ENCODE measurements around the gene MYOCD. TPM values are rescaled to one million over a fixed set of nuclear protein-coding genes. Genes with fewer than 3 reads are reported as not detected.
A peak's percentile ranks its signal among the peaks of the same experiment; 100 is the strongest.

Gene MYOCD
- total RNA-seq, 1 donor from 2014 or later = 0.04 TPM

DNA sequence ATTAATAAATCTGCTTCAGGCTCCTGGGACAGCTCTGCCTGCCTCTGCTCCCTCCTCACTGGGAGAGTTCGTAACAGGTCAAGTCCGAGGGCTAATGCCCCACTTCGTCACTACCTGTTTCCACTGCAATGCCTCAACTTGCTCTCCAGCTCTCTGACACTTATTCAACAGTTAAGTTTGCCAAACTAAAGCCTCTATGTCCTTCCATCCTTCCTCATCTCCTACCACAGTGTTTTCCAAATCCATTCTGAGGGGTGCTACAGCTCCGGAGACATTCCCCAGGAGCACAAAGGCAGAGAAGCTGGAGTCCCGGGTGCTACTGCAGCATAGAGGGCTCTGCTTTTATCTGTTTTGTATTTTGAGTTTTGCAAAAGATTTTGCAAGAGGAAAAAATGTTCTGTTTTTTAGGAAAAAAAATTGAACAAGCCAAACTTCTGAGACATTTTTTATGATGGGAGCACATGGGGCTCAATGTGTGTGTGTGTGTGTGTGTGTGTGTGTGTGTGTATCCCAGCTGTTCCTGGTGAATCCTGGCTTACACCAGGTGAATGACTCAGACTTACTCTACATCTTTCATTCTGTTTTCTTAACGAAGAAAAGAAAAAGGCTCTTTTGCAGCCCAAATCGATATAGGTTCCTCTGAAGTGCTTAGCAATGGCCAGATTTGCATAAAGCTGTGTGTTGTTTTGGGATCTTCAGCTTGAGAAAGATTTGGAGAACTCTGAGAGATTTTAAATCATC is 46.1 kb upstream of the MYOCD start:
- peaks cover 20% of the 10 kb centered on the region for H3K4me1 Mint-ChIP-seq
- no peaks in the 10 kb centered on the region for H3K27me3 Mint-ChIP-seq (ENCODE audit: insufficient read depth, low read depth)
- no peak overlapping the region for H3K4me3 ChIP-seq
- H3K9ac ChIP-seq = no peak overlapping the region
- H2AFZ ChIP-seq (replicated peaks) = peak overlapping the region; percentile 70
- no peaks in the 10 kb centered on the region for H3K9me3 ChIP-seq (ENCODE audit: low read depth)
- no peaks in the 10 kb centered on the region for H3F3A ChIP-seq (ENCODE audit: low read depth)
- no peaks in the 10 kb centered on the region for H3K27me3 ChIP-seq
- no peak for DNase-seq (ENCODE audit: low spot score)
- H3K4me3 Mint-ChIP-seq = no peak overlapping the region
- H3K4me1 ChIP-seq = peaks cover 3% of the 10 kb centered on the region
- no peak overlapping the region for H3K27ac Mint-ChIP-seq
- H3K79me2 ChIP-seq (ENCODE audit: low read depth) = no peaks in the 10 kb centered on the region
- no peaks in the 10 kb centered on the region for H3K36me3 ChIP-seq
- H3K4me2 ChIP-seq = no peak overlapping the region
- no peaks in the 10 kb centered on the region for H3K9me3 Mint-ChIP-seq
- H3K27ac ChIP-seq = no peak overlapping the region
- TF ChIP-seq EZH2 (IDR thresholded peaks at IDR 0.05) (no peak), EZH2phosphoT487 (IDR thresholded peaks at IDR 0.05) (no peak)
- TF ChIP-seq, protein P1, sequence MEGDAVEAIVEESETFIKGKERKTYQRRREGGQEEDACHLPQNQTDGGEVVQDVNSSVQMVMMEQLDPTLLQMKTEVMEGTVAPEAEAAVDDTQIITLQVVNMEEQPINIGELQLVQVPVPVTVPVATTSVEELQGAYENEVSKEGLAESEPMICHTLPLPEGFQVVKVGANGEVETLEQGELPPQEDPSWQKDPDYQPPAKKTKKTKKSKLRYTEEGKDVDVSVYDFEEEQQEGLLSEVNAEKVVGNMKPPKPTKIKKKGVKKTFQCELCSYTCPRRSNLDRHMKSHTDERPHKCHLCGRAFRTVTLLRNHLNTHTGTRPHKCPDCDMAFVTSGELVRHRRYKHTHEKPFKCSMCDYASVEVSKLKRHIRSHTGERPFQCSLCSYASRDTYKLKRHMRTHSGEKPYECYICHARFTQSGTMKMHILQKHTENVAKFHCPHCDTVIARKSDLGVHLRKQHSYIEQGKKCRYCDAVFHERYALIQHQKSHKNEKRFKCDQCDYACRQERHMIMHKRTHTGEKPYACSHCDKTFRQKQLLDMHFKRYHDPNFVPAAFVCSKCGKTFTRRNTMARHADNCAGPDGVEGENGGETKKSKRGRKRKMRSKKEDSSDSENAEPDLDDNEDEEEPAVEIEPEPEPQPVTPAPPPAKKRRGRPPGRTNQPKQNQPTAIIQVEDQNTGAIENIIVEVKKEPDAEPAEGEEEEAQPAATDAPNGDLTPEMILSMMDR (IDR thresholded peaks at IDR 0.05) = no peak
- H3K36me3 Mint-ChIP-seq = no peaks in the 10 kb centered on the region
- H4K20me1 ChIP-seq (ENCODE audit: low read depth) = no peaks in the 10 kb centered on the region

DNA sequence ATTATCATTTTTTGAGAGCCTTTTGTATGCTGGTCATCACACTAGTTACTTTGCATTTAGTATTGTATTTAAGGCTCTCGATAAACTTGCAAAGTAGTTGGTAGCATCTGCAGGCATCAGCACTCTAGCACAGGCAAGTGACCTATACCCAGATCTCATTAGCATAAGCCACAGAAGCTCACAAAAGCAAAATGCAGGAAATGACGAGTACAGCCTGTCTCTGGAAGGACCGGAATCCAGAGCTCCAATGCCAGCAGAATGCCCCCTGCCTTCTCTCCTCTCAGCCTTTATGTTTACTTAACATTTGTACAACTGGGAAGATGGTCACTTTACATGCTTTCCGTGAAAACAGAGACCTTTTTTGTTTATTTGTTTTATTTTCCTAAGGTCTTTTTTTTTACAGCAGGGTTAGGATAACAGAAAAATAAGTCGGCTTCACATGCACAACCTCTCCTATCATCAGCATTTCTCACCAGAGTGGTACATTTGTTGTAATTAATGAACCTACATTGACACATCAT is 45.4 kb upstream of the MYOCD start:
- Mint-ChIP-seq H3K27ac (no peak overlapping the region), H3K36me3 (no peaks in the 10 kb centered on the region), H3K4me1 (peaks cover 20% of the 10 kb centered on the region), H3K4me3 (no peak overlapping the region), H3K27me3 (ENCODE audit: insufficient read depth, low read depth) (no peaks in the 10 kb centered on the region), H3K9me3 (no peaks in the 10 kb centered on the region)
- DNase-seq (ENCODE audit: low spot score) = peak; percentile 13
- no peak overlapping the region for H3K9ac ChIP-seq
- peaks cover 3% of the 10 kb centered on the region for H3K4me1 ChIP-seq
- no peak overlapping the region for H3K4me2 ChIP-seq
- TF ChIP-seq, protein P1 (IDR thresholded peaks at IDR 0.05) = no peak
- no peak for TF ChIP-seq EZH2phosphoT487 (IDR thresholded peaks at IDR 0.05)
- TF ChIP-seq EZH2 (IDR thresholded peaks at IDR 0.05) = no peak
- H4K20me1 ChIP-seq (ENCODE audit: low read depth) = no peaks in the 10 kb centered on the region
- no peak overlapping the region for H3K27ac ChIP-seq
- no peaks in the 10 kb centered on the region for H3K27me3 ChIP-seq
- no peak overlapping the region for H3K4me3 ChIP-seq
- H3K79me2 ChIP-seq (ENCODE audit: low read depth) = no peaks in the 10 kb centered on the region
- peak overlapping the region; percentile 70 for H2AFZ ChIP-seq (replicated peaks)
- no peaks in the 10 kb centered on the region for H3K9me3 ChIP-seq (ENCODE audit: low read depth)
- no peaks in the 10 kb centered on the region for H3F3A ChIP-seq (ENCODE audit: low read depth)
- no peaks in the 10 kb centered on the region for H3K36me3 ChIP-seq

- Mint-ChIP-seq H3K36me3 (no peaks in the 10 kb centered on the region), H3K27me3 (ENCODE audit: insufficient read depth, low read depth) (peaks cover 2% of the 10 kb centered on the region), H3K9me3 (peaks cover 2% of the 10 kb centered on the region), H3K27ac (no peak overlapping the region), H3K4me3 (no peak overlapping the region), H3K4me1 (peaks cover 20% of the 10 kb centered on the region)
- no peaks in the 10 kb centered on the region for H3F3A ChIP-seq (ENCODE audit: low read depth)
- H3K9me3 ChIP-seq (ENCODE audit: low read depth) = no peaks in the 10 kb centered on the region
- H3K27me3 ChIP-seq = no peaks in the 10 kb centered on the region
- peaks cover 3% of the 10 kb centered on the region for H3K4me1 ChIP-seq
- no peak overlapping the region for H2AFZ ChIP-seq (replicated peaks)
- no peaks in the 10 kb centered on the region for H3K36me3 ChIP-seq
- H3K27ac ChIP-seq = no peak overlapping the region
- H3K4me3 ChIP-seq = no peak overlapping the region
- no peaks in the 10 kb centered on the region for H4K20me1 ChIP-seq (ENCODE audit: low read depth)
- no peak for DNase-seq (ENCODE audit: low spot score)
- H3K4me2 ChIP-seq = no peak overlapping the region
- TF ChIP-seq EZH2phosphoT487 (IDR thresholded peaks at IDR 0.05) = no peak
- TF ChIP-seq, protein P1 (IDR thresholded peaks at IDR 0.05) = no peak
- TF ChIP-seq EZH2 (IDR thresholded peaks at IDR 0.05) = no peak
- no peak overlapping the region for H3K9ac ChIP-seq
- no peaks in the 10 kb centered on the region for H3K79me2 ChIP-seq (ENCODE audit: low read depth)
These were observed 43.0 kb upstream of the MYOCD start for GRCh38 chr17:12622726-12623125.

Measured in neural progenitor cell (in vitro differentiated cells).